Endometrial microvascular endothelial cells (primary cell): ENCODE results near the gene NTRK2. TPM values are rescaled to one million over a fixed set of nuclear protein-coding genes. Genes with fewer than 3 reads are reported as not detected.

ENCODE experiments used
- in situ Hi-C: cut with HindIII; loops from 2 replicates; pipeline ENCODE4 v1.10.0; 2017; ENCODE audit warnings: low sequenced_read_pairs, low pct_unique_long_range_greater_than_20kb; ENCODE audit errors: inconsistent ontology term
- total RNA-seq: library from RNA; depleted of rRNA; stranded (reverse); fragments of >200 nt; gene quantifications from one replicate; pipeline ENCODE4 v1.2.3, GENCODE V29; 2015; ENCODE audit errors: inconsistent ontology term

Gene NTRK2
- total RNA-seq, 1 donor from 2014 or later = not detected

- in situ Hi-C loops = no loop called here
These were observed 339.7 kb downstream of the NTRK2 start for GRCh38 chr9:85009251-85009650.

- in situ Hi-C loops = no loop called here
These were observed 344.2 kb downstream of the NTRK2 start for GRCh38 chr9:85013703-85014102.

GRCh38 chr9:85014292-85014691, 344.8 kb downstream of the NTRK2 start:
- in situ Hi-C loops = no loop called here

- in situ Hi-C loops = no loop called here
These were observed 347.0 kb downstream of the NTRK2 start for GRCh38 chr9:85016384-85017006.

GRCh38 chr9:85020791-85021190, 351.3 kb downstream of the NTRK2 start:
- in situ Hi-C loops = no loop called here

- in situ Hi-C loops = no loop called here
These were observed 352.2 kb downstream of the NTRK2 start for GRCh38 chr9:85021686-85022085.

GRCh38 chr9:85024374-85024773, 354.8 kb downstream of the NTRK2 start:
- in situ Hi-C loops = no loop called here

GRCh38 chr9:85025638-85026037, 356.1 kb downstream of the NTRK2 start:
- in situ Hi-C loops = no loop called here

GRCh38 chr9:85027870-85028269, 358.3 kb downstream of the NTRK2 start:
- in situ Hi-C loops = no loop called here

- in situ Hi-C loops = no loop called here
These were observed 360.8 kb downstream of the NTRK2 start for GRCh38 chr9:85030316-85030715.

GRCh38 chr9:85036496-85036895, 367.0 kb downstream of the NTRK2 start:
- in situ Hi-C loops = no loop called here

GRCh38 chr9:85038061-85038460, 368.5 kb downstream of the NTRK2 start:
- in situ Hi-C loops = no loop called here

- in situ Hi-C loops = no loop called here
These were observed 369.5 kb downstream of the NTRK2 start for GRCh38 chr9:85038824-85039608.

- in situ Hi-C loops = no loop called here
These were observed 370.6 kb downstream of the NTRK2 start for GRCh38 chr9:85040146-85040545.

GRCh38 chr9:85040821-85041465, 371.4 kb downstream of the NTRK2 start:
- in situ Hi-C loops = no loop called here

- in situ Hi-C loops = no loop called here
These were observed 372.1 kb downstream of the NTRK2 start for GRCh38 chr9:85041466-85042137.

GRCh38 chr9:85042981-85043647, 373.6 kb downstream of the NTRK2 start:
- in situ Hi-C loops = no loop called here

- in situ Hi-C loops = no loop called here
These were observed 375.7 kb downstream of the NTRK2 start for GRCh38 chr9:85045271-85045670.

- in situ Hi-C loops = no loop called here
These were observed 376.9 kb downstream of the NTRK2 start for GRCh38 chr9:85046475-85046874.
